ENCODE results near the gene HDAC4. TPM values are rescaled to one million over a fixed set of nuclear protein-coding genes. Genes with fewer than 3 reads are reported as not detected.

Gene HDAC4
- total and polyA plus RNA-seq, 10 of the 15 experiments (the other 5 are each of a cell fraction or from before 2014, with no cell fraction given), result 0.22 to 15.7 (median 4.8) TPM

DNA sequence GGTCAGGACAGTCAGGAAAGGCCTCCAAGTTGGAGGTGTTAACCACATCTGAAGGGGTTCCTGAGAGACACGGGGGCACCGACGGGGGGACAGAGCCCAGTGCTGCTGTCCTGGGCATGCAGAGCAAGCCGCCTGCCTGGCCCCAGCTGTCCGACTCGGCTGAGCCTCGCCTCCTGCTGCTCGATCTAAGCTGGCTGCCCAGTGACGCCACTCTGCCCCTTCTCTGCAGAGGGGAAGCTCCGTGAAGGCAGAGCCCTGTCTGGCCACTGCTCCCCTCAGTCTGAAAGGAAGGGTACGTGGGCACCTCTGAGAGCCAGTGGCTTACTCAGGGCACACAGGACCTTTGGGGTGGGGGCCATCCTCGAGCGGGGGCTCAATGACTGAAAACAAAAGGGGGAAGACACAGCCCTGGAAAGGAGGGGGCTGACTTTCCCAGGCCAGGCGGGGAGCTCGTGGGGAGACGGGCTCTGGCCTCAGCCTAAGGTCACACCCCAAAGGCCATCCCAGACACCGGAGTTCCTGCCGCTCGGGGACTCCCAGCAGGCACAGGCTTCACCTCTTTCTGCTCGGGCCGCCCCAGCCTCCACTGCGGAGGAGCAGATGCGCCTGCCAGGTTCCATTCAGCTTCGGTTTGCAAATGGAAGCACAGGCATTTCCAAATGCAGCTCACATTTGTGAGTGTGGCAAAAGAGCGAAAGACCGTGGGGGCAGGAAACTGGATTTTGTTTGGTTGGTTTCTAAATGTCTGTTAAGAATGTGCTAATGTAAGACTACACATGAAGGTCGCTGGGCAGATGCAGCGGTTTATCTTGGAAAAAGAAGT lies 136.9 kb downstream of the HDAC4 start:
- SMC1A ChIA-PET (ENCODE audit: uncharacterized antibody, unreplicated experiment), result no interaction called here
- CTCF ChIA-PET, result interaction anchor here (0.8 kb wide), 1 partner anchor 10 kb away, joined by 5 read pairs; no protein-coding TSS in a partner anchor
- Histone ChIP-seq H3K4me1 (ENCODE audit: control insufficient read depth, insufficient read depth, low read length) (peaks cover 56% of the 10 kb centered on the region), H3K4me2 (ENCODE audit: control insufficient read depth, insufficient read depth) (no peak overlapping the region), H3K9ac (ENCODE audit: control insufficient read depth, insufficient read depth, low read length) (no peak overlapping the region), H3K79me2 (ENCODE audit: control insufficient read depth, insufficient read depth, low read length) (no peaks in the 10 kb centered on the region), H3K27ac (ENCODE audit: control insufficient read depth, insufficient read depth) (no peak overlapping the region), H3K27me3 (replicated peaks in 1 of 2; ENCODE audit: control insufficient read depth in 2 of 2, insufficient read depth in 2 of 2, low read length in 1 of 2) (no peaks in the 10 kb centered on the region), H3K36me3 (ENCODE audit: control insufficient read depth in 2 of 2, insufficient read depth in 2 of 2, low read length in 1 of 2) (no peaks in the 10 kb centered on the region), H3K9me3 (replicated peaks; ENCODE audit: control insufficient read depth, insufficient read depth, low read length) (no peaks in the 10 kb centered on the region), H4K20me1 (ENCODE audit: control insufficient read depth, insufficient read depth) (peaks cover 23% of the 10 kb centered on the region), H2AFZ (ENCODE audit: control insufficient read depth, low read depth, low read length) (no peak overlapping the region), H3K4me3 (no peak overlapping the region)
- intact Hi-C loops (cut with micrococcal nuclease; ENCODE audit: unreplicated experiment) (no loop called here), in situ Hi-C loops (cut with MboI) (no loop called here)
- FAIRE-seq (no peak), ATAC-seq (no peak), DNase-seq (ENCODE audit: low read depth, low spot score) (no peak)
- 80% methylated on average over 28 of the region's 28 CpGs for WGBS (ENCODE audit: insufficient coverage, insufficient replicate concordance, low lambda C conversion rate, missing lambda C conversion rate)
- RAD21 ChIA-PET (ENCODE audit: unreplicated experiment), result no interaction called here
- TF ChIP-seq, protein P1, sequence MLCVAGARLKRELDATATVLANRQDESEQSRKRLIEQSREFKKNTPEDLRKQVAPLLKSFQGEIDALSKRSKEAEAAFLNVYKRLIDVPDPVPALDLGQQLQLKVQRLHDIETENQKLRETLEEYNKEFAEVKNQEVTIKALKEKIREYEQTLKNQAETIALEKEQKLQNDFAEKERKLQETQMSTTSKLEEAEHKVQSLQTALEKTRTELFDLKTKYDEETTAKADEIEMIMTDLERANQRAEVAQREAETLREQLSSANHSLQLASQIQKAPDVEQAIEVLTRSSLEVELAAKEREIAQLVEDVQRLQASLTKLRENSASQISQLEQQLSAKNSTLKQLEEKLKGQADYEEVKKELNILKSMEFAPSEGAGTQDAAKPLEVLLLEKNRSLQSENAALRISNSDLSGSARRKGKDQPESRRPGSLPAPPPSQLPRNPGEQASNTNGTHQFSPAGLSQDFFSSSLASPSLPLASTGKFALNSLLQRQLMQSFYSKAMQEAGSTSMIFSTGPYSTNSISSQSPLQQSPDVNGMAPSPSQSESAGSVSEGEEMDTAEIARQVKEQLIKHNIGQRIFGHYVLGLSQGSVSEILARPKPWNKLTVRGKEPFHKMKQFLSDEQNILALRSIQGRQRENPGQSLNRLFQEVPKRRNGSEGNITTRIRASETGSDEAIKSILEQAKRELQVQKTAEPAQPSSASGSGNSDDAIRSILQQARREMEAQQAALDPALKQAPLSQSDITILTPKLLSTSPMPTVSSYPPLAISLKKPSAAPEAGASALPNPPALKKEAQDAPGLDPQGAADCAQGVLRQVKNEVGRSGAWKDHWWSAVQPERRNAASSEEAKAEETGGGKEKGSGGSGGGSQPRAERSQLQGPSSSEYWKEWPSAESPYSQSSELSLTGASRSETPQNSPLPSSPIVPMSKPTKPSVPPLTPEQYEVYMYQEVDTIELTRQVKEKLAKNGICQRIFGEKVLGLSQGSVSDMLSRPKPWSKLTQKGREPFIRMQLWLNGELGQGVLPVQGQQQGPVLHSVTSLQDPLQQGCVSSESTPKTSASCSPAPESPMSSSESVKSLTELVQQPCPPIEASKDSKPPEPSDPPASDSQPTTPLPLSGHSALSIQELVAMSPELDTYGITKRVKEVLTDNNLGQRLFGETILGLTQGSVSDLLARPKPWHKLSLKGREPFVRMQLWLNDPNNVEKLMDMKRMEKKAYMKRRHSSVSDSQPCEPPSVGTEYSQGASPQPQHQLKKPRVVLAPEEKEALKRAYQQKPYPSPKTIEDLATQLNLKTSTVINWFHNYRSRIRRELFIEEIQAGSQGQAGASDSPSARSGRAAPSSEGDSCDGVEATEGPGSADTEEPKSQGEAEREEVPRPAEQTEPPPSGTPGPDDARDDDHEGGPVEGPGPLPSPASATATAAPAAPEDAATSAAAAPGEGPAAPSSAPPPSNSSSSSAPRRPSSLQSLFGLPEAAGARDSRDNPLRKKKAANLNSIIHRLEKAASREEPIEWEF (IDR thresholded peaks at IDR 0.05; ENCODE audit: insufficient replicate concordance, low read depth, low read length), result no peak
- TF ChIP-seq RB1 (IDR thresholded peaks at IDR 0.05; ENCODE audit: borderline replicate concordance), result no peak
- TF ChIP-seq, protein P2, sequence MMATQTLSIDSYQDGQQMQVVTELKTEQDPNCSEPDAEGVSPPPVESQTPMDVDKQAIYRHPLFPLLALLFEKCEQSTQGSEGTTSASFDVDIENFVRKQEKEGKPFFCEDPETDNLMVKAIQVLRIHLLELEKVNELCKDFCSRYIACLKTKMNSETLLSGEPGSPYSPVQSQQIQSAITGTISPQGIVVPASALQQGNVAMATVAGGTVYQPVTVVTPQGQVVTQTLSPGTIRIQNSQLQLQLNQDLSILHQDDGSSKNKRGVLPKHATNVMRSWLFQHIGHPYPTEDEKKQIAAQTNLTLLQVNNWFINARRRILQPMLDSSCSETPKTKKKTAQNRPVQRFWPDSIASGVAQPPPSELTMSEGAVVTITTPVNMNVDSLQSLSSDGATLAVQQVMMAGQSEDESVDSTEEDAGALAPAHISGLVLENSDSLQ (IDR thresholded peaks at IDR 0.05), result no peak
- TF ChIP-seq SMAD1 (IDR thresholded peaks at IDR 0.05; ENCODE audit: low read depth, partially characterized antibody), result no peak
- TF ChIP-seq SP1 (IDR thresholded peaks at IDR 0.05; ENCODE audit: low read depth, low read length), result no peak
- no peak for TF ChIP-seq PML (IDR thresholded peaks at IDR 0.05; ENCODE audit: low read length)
- no peak for TF ChIP-seq CHD1 (IDR thresholded peaks at IDR 0.05; ENCODE audit: low read depth, low read length)
- TF ChIP-seq BHLHE40 (IDR thresholded peaks at IDR 0.05; ENCODE audit: borderline replicate concordance in 1 of 2, low read depth in 2 of 2, low read length in 1 of 2), result no peak
- TF ChIP-seq SUPT20H (IDR thresholded peaks at IDR 0.05; ENCODE audit: borderline replicate concordance, control insufficient read depth, low read depth, low read length), result no peak
- no peak for TF ChIP-seq ZNF24 (IDR thresholded peaks at IDR 0.05)
- TF ChIP-seq CBX5 (IDR thresholded peaks at IDR 0.05; ENCODE audit: low read depth), result no peak
- no peak for TF ChIP-seq TCF3 (IDR thresholded peaks at IDR 0.05; ENCODE audit: borderline replicate concordance, insufficient read depth, low read depth, low read length)
- no TSS peak for BruUV-seq (replicated peaks)
- POLR2A ChIA-PET, result no interaction called here

All from GM12878 (cell line).